Spleen (tissue), 11 donors: Measurements from ENCODE around the gene RAB25. TPM values are rescaled to one million over a fixed set of nuclear protein-coding genes. Genes with fewer than 3 reads are reported as not detected.

Source experiments
- DNase-seq: peaks from one replicate; pipeline ENCODE4 v3.0.0-alpha.2; 2020
- H3K27ac ChIP-seq, 8 donors: fragments of 200-600 bp; sonication (generic) in 7 of 8; 1 replicate in 4 of 8; 2 replicates in 4 of 8; pipeline versions ENCODE4 v1.5.0 to v1.8.0; 2016 to 2021; ENCODE audit warnings: inconsistent platforms in 4 of 8, mild to moderate bottlenecking in 4 of 8, moderate library complexity in 1 of 8
- H3K27me3 ChIP-seq, 7 donors: fragments of 200-600 bp; sonication (generic) in 6 of 7; replicated peaks in 1 of 7; 1 replicate in 4 of 7; 2 replicates in 3 of 7; pipeline versions ENCODE4 v1.5.0 to v1.8.0; 2016 to 2021; ENCODE audit warnings: inconsistent platforms in 3 of 7, mild to moderate bottlenecking in 1 of 7
- H3K36me3 ChIP-seq, 6 donors: fragments of 200-600 bp; sonication (generic) in 5 of 6; 1 replicate in 4 of 6; 2 replicates in 2 of 6; pipeline versions ENCODE4 v1.5.0 to v1.8.0; 2016 to 2021; ENCODE audit warnings: inconsistent platforms in 2 of 6
- H3K4me1 ChIP-seq, 6 donors: fragments of 200-600 bp; sonication (generic) in 5 of 6; 1 replicate in 3 of 6; 2 replicates in 3 of 6; pipeline versions ENCODE4 v1.5.0 to v1.8.0; 2016 to 2021; ENCODE audit warnings: inconsistent platforms in 3 of 6
- H3K4me3 ChIP-seq, 8 donors: fragments of 200-600 bp; sonication (generic) in 7 of 8; 1 replicate in 4 of 8; 2 replicates in 4 of 8; pipeline versions ENCODE4 v1.5.0 to v1.8.0; 2016 to 2021; ENCODE audit warnings: inconsistent platforms in 4 of 8, mild to moderate bottlenecking in 4 of 8, moderate library complexity in 2 of 8
- H3K9me3 ChIP-seq, 8 donors: fragments of 200-600 bp; sonication (generic) in 7 of 8; 1 replicate in 4 of 8; 2 replicates in 4 of 8; pipeline versions ENCODE4 v1.5.0 to v1.8.0; 2016 to 2021; ENCODE audit warnings: inconsistent platforms in 4 of 8
- CTCF ChIP-seq, 11 experiments: fragments of 200-600 bp in 7 of 11; fragments of 450-650 bp in 4 of 11; sonication (generic) in 4 of 11; IDR thresholded peaks in 8 of 11; conservative IDR thresholded peaks in 3 of 11; 1 replicate in 7 of 11; 2 replicates in 4 of 11; pipeline versions ENCODE4 v1.4.0 to v1.8.0; 2016 to 2021; ENCODE audit warnings: antibody characterized with exemption in 11 of 11, inconsistent platforms in 4 of 11, mild to moderate bottlenecking in 1 of 11
- POLR2A ChIP-seq, 3 donors: fragments of 450-650 bp; IDR thresholded peaks; one replicate each; pipeline ENCODE4 v1.5.1; 2017; ENCODE audit warnings: antibody characterized with exemption in 3 of 3, mild to moderate bottlenecking in 1 of 3
- POLR2AphosphoS5 ChIP-seq, 3 donors: sonication (generic); formaldehyde crosslinking; IDR thresholded peaks; one replicate each; pipeline ENCODE4 v1.5.1; 2017; ENCODE audit warnings: antibody characterized with exemption in 3 of 3
- WGBS, 5 donors: extraction: QIAGEN DNeasy Blood & Tissue Kit in 3 of 5; methylation state at CpG; one replicate each; pipeline versions ENCODE4 v1.1.5 to v1.1.7; 2013 to 2018; 5-methylcytosine and 5-hydroxymethylcytosine counted together
- intact Hi-C: fragments of 100-400 bp; cut with DNase I; formaldehyde crosslinking; loops from one replicate; pipeline ENCODE4 v1.15.0; 2023; ENCODE audit warnings: low total_unique reads
- polyA plus RNA-seq, 3 donors: library from polyadenylated mRNA; stranded (reverse); fragments of 200-250 nt; gene quantifications; one replicate each; pipeline ENCODE4 v1.2.1, GENCODE V29; 2013
- total RNA-seq, 7 donors: library from RNA; depleted of rRNA in 3 of 7; stranded (reverse); fragments of >200 nt in 3 of 7; fragmentation: NEBNext Ultra II Directional in 4 of 7; extraction: Animal tissue kit (Norgen Biotek cat#: 25700) in 4 of 7; gene quantifications; one replicate each; pipeline versions ENCODE4 v1.1.0 to v1.2.1, GENCODE V29; 2016 to 2021
- donor health status: healthy with polysubstance abuse.
- donor health status: DM: no; HTN: no; CAD: no; lungs with moderate emphysema.
- donor health status: DM: no; HTN: no; CAD: no.
- donor health status: Bipolar disorder and iron deficiency.
- donor health status: healthy.
- donor health status: DM: no; HTN: no; CAD: no.
- donor health status: DM: yes; HTN: yes; CAD: no.

Gene RAB25
- total and polyA plus RNA-seq, 10 donors, result 0.28 to 0.70 (median 0.50) TPM; not detected in 5

GRCh38 chr1:156073740-156074139 lies 12.8 kb downstream of the RAB25 start:
- H3K4me1 ChIP-seq, result peaks cover 5 to 28% (median 18%) of the 10 kb centered on the region in 6 donors

GRCh38 chr1:156074661-156075060 lies 13.7 kb downstream of the RAB25 start:
- Histone ChIP-seq H3K36me3 (no peaks in the 10 kb centered on the region), H3K27ac (no peak overlapping the region), H3K9me3 (no peaks in the 10 kb centered on the region), H3K27me3 (peaks cover 0 to 22% (median 0%) of the 10 kb centered on the region in 7 donors), H3K4me1 (peaks cover 5 to 28% (median 18%) of the 10 kb centered on the region in 6 donors), H3K4me3 (no peak overlapping the region)
- intact Hi-C loops, result no loop called here
- DNase-seq, result no peak
- TF ChIP-seq CTCF (IDR thresholded peaks at IDR 0.05 in 8 of 11, conservative IDR thresholded peaks at IDR 0.05 in 3 of 11) (no peak), POLR2AphosphoS5 (IDR thresholded peaks at IDR 0.05) (no peak), POLR2A (IDR thresholded peaks at IDR 0.05) (no peak)
- WGBS, 5 donors, result 62 to 87% (median 71%) methylated on average over 5 to 8 of the region's 8 CpGs

More at GRCh38 chr1:156073740-156074139, 12.8 kb downstream of the RAB25 start:
- no peak for DNase-seq
- intact Hi-C loops, result no loop called here
- Histone ChIP-seq H3K4me3 (no peak overlapping the region), H3K27ac (no peak overlapping the region), H3K36me3 (no peaks in the 10 kb centered on the region), H3K9me3 (no peaks in the 10 kb centered on the region), H3K27me3 (peaks cover 0 to 22% (median 0%) of the 10 kb centered on the region in 7 donors)
- WGBS, 5 donors, result 69 to 85% (median 79%) methylated on average over 5 of the region's 5 CpGs
- TF ChIP-seq POLR2AphosphoS5 (IDR thresholded peaks at IDR 0.05), result no peak
- no peak for TF ChIP-seq CTCF (IDR thresholded peaks at IDR 0.05 in 8 of 11, conservative IDR thresholded peaks at IDR 0.05 in 3 of 11)
- TF ChIP-seq POLR2A (IDR thresholded peaks at IDR 0.05), result no peak

DNA sequence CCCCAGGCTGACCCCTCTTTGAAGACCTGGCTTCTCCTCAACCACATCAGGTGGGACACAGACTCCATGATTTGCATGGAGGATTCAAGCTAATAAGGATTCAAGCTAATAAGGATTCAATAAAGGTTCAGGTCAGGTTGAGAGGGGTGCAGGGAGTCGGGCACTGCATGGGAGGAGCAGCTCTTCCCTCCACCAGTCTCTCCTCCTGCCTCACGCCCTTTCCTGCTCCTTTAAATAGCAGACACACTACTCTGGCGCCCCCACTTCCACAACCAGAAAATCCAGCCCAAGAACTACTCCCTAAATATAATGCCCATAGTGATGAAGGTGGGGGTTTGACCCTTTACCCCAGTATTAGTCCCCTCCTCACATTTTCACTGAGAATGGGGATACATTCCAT lies 14.2 kb downstream of the RAB25 start:
- H3K4me3 ChIP-seq, result no peak overlapping the region
- H3K36me3 ChIP-seq, result no peaks in the 10 kb centered on the region
- no peaks in the 10 kb centered on the region for H3K9me3 ChIP-seq
- TF ChIP-seq CTCF (IDR thresholded peaks at IDR 0.05 in 8 of 11, conservative IDR thresholded peaks at IDR 0.05 in 3 of 11) (no peak), POLR2A (IDR thresholded peaks at IDR 0.05) (no peak), POLR2AphosphoS5 (IDR thresholded peaks at IDR 0.05) (no peak)
- no peak overlapping the region for H3K27ac ChIP-seq
- DNase-seq, result no peak
- H3K27me3 ChIP-seq, result peaks cover 0 to 21% (median 0%) of the 10 kb centered on the region in 7 donors
- peaks cover 5 to 28% (median 18%) of the 10 kb centered on the region in 6 donors for H3K4me1 ChIP-seq
- intact Hi-C loops, result no loop called here
- 16 to 57% (median 41%) methylated on average over 3 of the region's 3 CpGs for WGBS, 5 donors

DNA sequence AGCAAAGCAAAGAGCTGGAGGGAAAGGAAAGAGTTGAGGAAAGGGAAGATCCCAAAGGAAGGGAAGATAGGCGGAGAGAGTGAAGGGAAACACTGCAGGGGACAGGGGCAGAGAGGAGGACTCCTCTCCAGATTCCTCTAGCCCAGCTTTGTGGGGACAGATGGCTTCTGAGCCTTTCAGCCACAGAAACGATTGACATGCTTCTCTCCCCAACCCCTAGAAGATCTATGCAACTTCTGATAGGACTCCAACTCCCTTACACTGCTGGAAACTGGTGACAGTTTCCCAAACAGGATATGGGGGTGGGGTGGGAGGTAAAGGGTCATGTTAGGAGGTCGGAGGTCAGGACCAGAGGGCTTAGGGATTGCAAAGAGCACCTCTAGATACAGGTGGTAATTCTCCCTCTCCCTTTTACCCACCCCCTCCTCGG lies 14.8 kb downstream of the RAB25 start:
- peak overlapping the region in 7 of 8 donors; percentile 36 to 78 (median 50) for H3K4me3 ChIP-seq
- H3K27ac ChIP-seq, result peak overlapping the region in 4 of 8 donors; percentile 64 to 83 (median 72)
- no peaks in the 10 kb centered on the region for H3K9me3 ChIP-seq
- intact Hi-C loops, result no loop called here
- DNase-seq, result no peak
- peaks cover 0 to 20% (median 0%) of the 10 kb centered on the region in 7 donors for H3K27me3 ChIP-seq
- no peaks in the 10 kb centered on the region for H3K36me3 ChIP-seq
- TF ChIP-seq POLR2AphosphoS5 (IDR thresholded peaks at IDR 0.05), result no peak
- TF ChIP-seq POLR2A (IDR thresholded peaks at IDR 0.05), result no peak
- TF ChIP-seq CTCF (IDR thresholded peaks at IDR 0.05 in 8 of 11, conservative IDR thresholded peaks at IDR 0.05 in 3 of 11), result no peak
- WGBS, 5 donors, result 47 to 62% (median 58%) methylated on average over 4 of the region's 4 CpGs
- H3K4me1 ChIP-seq, result peaks cover 5 to 28% (median 18%) of the 10 kb centered on the region in 6 donors
